ENCODE measurements around the gene PSG6. TPM values are rescaled to one million over a fixed set of nuclear protein-coding genes. Genes with fewer than 3 reads are reported as not detected.
A peak's percentile ranks its signal among the peaks of the same experiment; 100 is the strongest.
"Not testable (repeated sequence)": the region's sequence is repeated elsewhere in the genome, so short reads cannot be mapped to it uniquely, and the experiment has no call there.

PSG6 gene
- total and polyA plus RNA-seq, 2 of the 4 experiments (the other 2 are of a cell fraction), result 0.18 TPM; not detected in 1

- WGBS, 2 experiments (ENCODE audit: extremely low coverage in 2 of 2, insufficient read length in 1 of 2), result 70% methylated on average over 3 of the region's 5 CpGs; no CpG with 5 or more reads in 1 of the 2 experiments
- H2BK5ac ChIP-seq (ENCODE audit: low read depth, low read length, poor library complexity, severe bottlenecking); ATAC-seq (ENCODE audit: low read depth); H2AK9ac ChIP-seq (replicated peaks; ENCODE audit: low read depth, low read length, poor library complexity); BruUV-seq (replicated peaks); DNase-seq; H3K9me3 ChIP-seq (ENCODE audit: control insufficient read depth, insufficient read depth, low read length); H3K27me3 ChIP-seq (ENCODE audit: control insufficient read depth, insufficient read depth, low read length); H4K20me1 ChIP-seq (ENCODE audit: insufficient read depth, low read length); H2AFZ ChIP-seq (replicated peaks; ENCODE audit: low read length, poor library complexity); dilution Hi-C loops (cut with HindIII; ENCODE audit: low sequenced_read_pairs, unreplicated experiment); CTCF ChIA-PET; H3K36me3 ChIP-seq (ENCODE audit: control insufficient read depth, insufficient read depth, low read length); POLR2A ChIA-PET (ENCODE audit: unreplicated experiment); H3K56ac ChIP-seq (ENCODE audit: extremely low read depth, insufficient read depth, low read length); H3K27ac ChIP-seq (ENCODE audit: insufficient read depth, low read length); H3K4me3 ChIP-seq (ENCODE audit: insufficient read depth, low read depth, low read length); H3K4me1 ChIP-seq (ENCODE audit: control insufficient read depth, insufficient read depth, low read length); intact Hi-C loops (cut with micrococcal nuclease); H3K9me1 ChIP-seq (ENCODE audit: insufficient read depth, low read length); H3K4me2 ChIP-seq (ENCODE audit: low read depth, low read length); H3K9ac ChIP-seq (ENCODE audit: low read depth, low read length); H3K79me1 ChIP-seq (ENCODE audit: low read depth in 1 of 2, low read length in 2 of 2); in situ Hi-C loops (cut with MboI; ENCODE audit: low sequenced_read_pairs): not testable (repeated sequence)
- H3K18ac ChIP-seq (ENCODE audit: low read depth, low read length), result peak overlapping the region; percentile 80; the same call in 1 of the 2 replicates
- peak overlapping the region; percentile 61 for H2BK20ac ChIP-seq (ENCODE audit: low read depth, low read length)
- H2AK5ac ChIP-seq (ENCODE audit: low read depth, low read length), result peak overlapping the region; percentile 87
- peak overlapping the region; percentile 79; the same call in 1 of the 3 replicates for H2BK15ac ChIP-seq (ENCODE audit: low read depth, low read length)
- H4K5ac ChIP-seq (ENCODE audit: low read depth, low read length), result peak overlapping the region; percentile 83; the same call in 1 of the 2 replicates
- H3K4ac ChIP-seq (ENCODE audit: low read depth, low read length), result peak overlapping the region; percentile 37
- peak overlapping the region; percentile 65 for H2BK120ac ChIP-seq (ENCODE audit: low read depth, low read length)
- H4K8ac ChIP-seq (ENCODE audit: low read depth in 2 of 2, low read length in 2 of 2), result peak overlapping the region; percentile 65 to 72
- H3K14ac ChIP-seq (replicated peaks; ENCODE audit: low read depth, low read length), result peak overlapping the region; percentile 29; the same call in 1 of the 2 replicates
- H3K23ac ChIP-seq (ENCODE audit: low read depth, low read length), result 0 out of 2 replicates have a peak overlapping the region, but pooled peaks have one; percentile 8
- H4K91ac ChIP-seq (ENCODE audit: insufficient read depth, low read depth, low read length), result peak overlapping the region; percentile 52
These were observed 35.7 kb downstream of the PSG6 start for GRCh38 chr19:42882010-42882409.

Measured in IMR-90 (cell line).